Adrenal gland (tissue), 12 donors: ENCODE measurements around the gene PLOD2. TPM values are rescaled to one million over a fixed set of nuclear protein-coding genes. Genes with fewer than 3 reads are reported as not detected.

Source experiments
- DNase-seq, 7 donors: peaks; one replicate each; pipeline ENCODE4 v3.0.0-alpha.2; 2019 to 2020
- H3K27ac ChIP-seq, 5 donors: fragments of 200-600 bp; sonication (generic) in 4 of 5; 1 replicate in 3 of 5; 2 replicates in 2 of 5; pipeline versions ENCODE4 v1.5.1 to v1.8.0; 2016 to 2020; ENCODE audit warnings: mild to moderate bottlenecking in 1 of 5
- H3K27me3 ChIP-seq: fragments of 200-600 bp; 2 replicates; pipeline ENCODE4 v1.8.0; 2021
- H3K36me3 ChIP-seq, 2 donors: fragments of 200-600 bp; replicated peaks in 1 of 2; 1 replicate in 1 of 2; 2 replicates in 1 of 2; pipeline versions ENCODE4 v1.5.1 to v1.8.0; 2018 to 2022
- H3K4me1 ChIP-seq, 2 donors: fragments of 200-600 bp; replicated peaks in 1 of 2; 1 replicate in 1 of 2; 2 replicates in 1 of 2; pipeline versions ENCODE4 v1.5.1 to v1.8.0; 2018 to 2021
- H3K4me3 ChIP-seq, 4 donors: fragments of 200-600 bp; sonication (generic) in 3 of 4; one replicate each; pipeline ENCODE4 v1.5.1; 2016 to 2018
- H3K9me3 ChIP-seq, 3 donors: fragments of 200-600 bp; sonication (generic) in 1 of 3; replicated peaks in 1 of 3; 1 replicate in 2 of 3; 2 replicates in 1 of 3; pipeline versions ENCODE4 v1.5.1 to v1.8.0; 2016 to 2021
- POLR2A ChIP-seq, 2 donors: fragments of 450-650 bp; IDR thresholded peaks; one replicate each; pipeline ENCODE4 v1.6.1; 2017; ENCODE audit warnings: antibody characterized with exemption in 2 of 2, mild to moderate bottlenecking in 2 of 2, moderate library complexity in 1 of 2
- WGBS, 4 donors: extraction: QIAGEN DNeasy Blood & Tissue Kit in 2 of 4; methylation state at CpG; one replicate each; pipeline versions ENCODE4 v1.1.5 to v1.1.7; 2013 to 2017; 5-methylcytosine and 5-hydroxymethylcytosine counted together
- intact Hi-C, 2 donors: fragments of 100-400 bp; cut with DNase I; formaldehyde crosslinking; loops; one replicate each; pipeline versions ENCODE4 v1.14.1 to v1.15.0; 2022 to 2023
- polyA plus RNA-seq, 3 donors: library from polyadenylated mRNA; stranded (reverse); fragments of 200-250 nt in 2 of 3; fragments of 350-450 nt in 1 of 3; fragmentation: Illumina TruSeq in 1 of 3; extraction: RNeasy Lipid Tissue Mini Kit (QIAGEN cat#74804) in 1 of 3; gene quantifications; one replicate each; pipeline ENCODE4 v1.2.3, GENCODE V29; 2013 to 2014
- total RNA-seq, 9 donors: library from RNA; depleted of rRNA in 4 of 9; stranded (reverse); fragments of >200 nt in 4 of 9; fragments of 120-200 nt in 1 of 9; fragmentation: NEBNext Ultra II Directional in 1 of 9; extraction: Animal tissue kit (Norgen Biotek cat#: 25700) in 1 of 9; gene quantifications; one replicate each; pipeline versions ENCODE4 v1.1.0 to v1.2.4, GENCODE V29; 2013 to 2023
- TF ChIP-seq, protein P1 (sequence below), 6 experiments: fragments of 450-650 bp in 4 of 6; fragments of 200-600 bp in 2 of 6; sonication (generic) in 1 of 6; IDR thresholded peaks; 1 replicate in 5 of 6; 2 replicates in 1 of 6; pipeline versions ENCODE4 v1.5.1 to v1.8.0; 2016 to 2021; ENCODE audit warnings: antibody characterized with exemption in 6 of 6, mild to moderate bottlenecking in 2 of 6, moderate library complexity in 1 of 6
- donor health status: healthy with polysubstance abuse.
- donor health status: Bipolar disorder and iron deficiency.
- donor health status: DM: yes; HTN: yes; CAD: no.
- donor health status: DM: no; HTN: no; CAD: no.
- donor health status: DM: no; HTN: no; CAD: no.
- donor health status: DM: yes; HTN: yes; CAD: no.

Gene PLOD2
- total and polyA plus RNA-seq, 12 donors, result 23.1 to 79.0 (median 41.7) TPM

DNA sequence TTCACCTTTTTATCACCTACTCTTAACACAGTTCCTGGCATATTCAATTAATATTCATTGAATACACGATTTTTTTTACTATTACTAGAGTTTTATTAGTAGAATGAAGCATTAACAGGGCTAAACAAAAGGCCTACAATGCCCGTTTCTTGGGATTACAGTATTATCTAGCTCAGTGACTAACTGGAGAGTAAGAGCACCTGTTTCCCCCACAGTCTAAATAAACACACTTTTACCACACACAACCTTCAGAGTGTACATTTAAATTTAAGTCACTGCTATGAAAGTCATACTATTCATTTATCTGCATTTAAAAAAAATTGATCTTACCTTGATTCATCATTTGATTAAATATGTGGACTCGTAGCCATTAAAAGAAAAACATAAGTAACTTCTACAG, 74.8 kb downstream of the PLOD2 start:
- 73 to 88% (median 83%) methylated on average over 3 of the region's 3 CpGs for WGBS, 4 donors
- H3K36me3 ChIP-seq, result no peaks in the 10 kb centered on the region
- intact Hi-C loops, result no loop called here
- H3K4me3 ChIP-seq, result no peak overlapping the region
- H3K27ac ChIP-seq, result no peak overlapping the region
- no peak for DNase-seq
- H3K9me3 ChIP-seq, result no peaks in the 10 kb centered on the region
- TF ChIP-seq, protein P1, sequence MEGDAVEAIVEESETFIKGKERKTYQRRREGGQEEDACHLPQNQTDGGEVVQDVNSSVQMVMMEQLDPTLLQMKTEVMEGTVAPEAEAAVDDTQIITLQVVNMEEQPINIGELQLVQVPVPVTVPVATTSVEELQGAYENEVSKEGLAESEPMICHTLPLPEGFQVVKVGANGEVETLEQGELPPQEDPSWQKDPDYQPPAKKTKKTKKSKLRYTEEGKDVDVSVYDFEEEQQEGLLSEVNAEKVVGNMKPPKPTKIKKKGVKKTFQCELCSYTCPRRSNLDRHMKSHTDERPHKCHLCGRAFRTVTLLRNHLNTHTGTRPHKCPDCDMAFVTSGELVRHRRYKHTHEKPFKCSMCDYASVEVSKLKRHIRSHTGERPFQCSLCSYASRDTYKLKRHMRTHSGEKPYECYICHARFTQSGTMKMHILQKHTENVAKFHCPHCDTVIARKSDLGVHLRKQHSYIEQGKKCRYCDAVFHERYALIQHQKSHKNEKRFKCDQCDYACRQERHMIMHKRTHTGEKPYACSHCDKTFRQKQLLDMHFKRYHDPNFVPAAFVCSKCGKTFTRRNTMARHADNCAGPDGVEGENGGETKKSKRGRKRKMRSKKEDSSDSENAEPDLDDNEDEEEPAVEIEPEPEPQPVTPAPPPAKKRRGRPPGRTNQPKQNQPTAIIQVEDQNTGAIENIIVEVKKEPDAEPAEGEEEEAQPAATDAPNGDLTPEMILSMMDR (IDR thresholded peaks at IDR 0.05), result no peak
- TF ChIP-seq POLR2A (IDR thresholded peaks at IDR 0.05), result no peak
- H3K27me3 ChIP-seq, result no peaks in the 10 kb centered on the region
- no peaks in the 10 kb centered on the region for H3K4me1 ChIP-seq

DNA sequence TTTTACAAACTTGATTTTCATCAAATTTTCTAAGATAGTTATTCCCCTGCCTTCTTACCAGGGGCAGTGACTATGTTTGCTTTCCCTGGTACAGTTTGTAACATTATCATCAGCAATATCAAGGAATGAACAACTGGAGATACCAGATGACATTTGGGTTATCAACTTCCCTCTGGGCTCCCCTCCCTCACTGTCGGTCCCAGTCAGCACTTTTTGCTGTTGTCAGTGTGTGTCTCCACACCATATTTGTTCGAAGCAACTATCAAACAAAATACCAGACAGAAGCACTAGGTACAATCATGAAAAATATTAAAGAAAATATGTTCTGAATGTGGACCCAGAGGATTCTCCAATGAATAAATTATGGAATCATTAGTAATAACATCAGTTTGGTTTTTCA, 75.3 kb downstream of the PLOD2 start:
- Histone ChIP-seq H3K27me3 (no peaks in the 10 kb centered on the region), H3K27ac (no peak overlapping the region), H3K4me3 (no peak overlapping the region), H3K36me3 (no peaks in the 10 kb centered on the region), H3K9me3 (no peaks in the 10 kb centered on the region), H3K4me1 (no peaks in the 10 kb centered on the region)
- DNase-seq, result no peak
- intact Hi-C loops, result no loop called here
- TF ChIP-seq POLR2A (IDR thresholded peaks at IDR 0.05), result no peak
- TF ChIP-seq, protein P1 (IDR thresholded peaks at IDR 0.05), result no peak
- 60 to 91% (median 80%) methylated on average over 2 of the region's 2 CpGs for WGBS, 4 donors

DNA sequence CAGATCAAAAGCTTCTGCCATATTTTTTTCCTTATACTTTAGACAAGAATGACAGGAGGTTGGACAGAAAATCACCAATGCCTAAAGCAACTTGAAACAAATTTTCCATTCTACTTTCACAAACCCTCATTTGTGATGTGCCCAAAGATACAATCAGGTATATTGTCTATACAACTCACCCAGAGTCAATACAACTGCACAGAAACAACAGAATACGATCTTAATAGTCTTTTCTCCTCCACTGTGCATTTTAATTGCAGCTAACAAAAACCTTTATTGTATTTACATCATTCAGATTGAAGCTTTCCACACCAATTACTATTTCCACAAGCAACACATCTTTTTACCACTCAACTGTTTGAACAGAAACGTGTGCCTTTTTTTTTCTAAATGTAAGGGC, 80.4 kb downstream of the PLOD2 start:
- H3K27me3 ChIP-seq, result no peaks in the 10 kb centered on the region
- peaks cover 0 to 6% of the 10 kb centered on the region in 2 donors for H3K4me1 ChIP-seq
- DNase-seq, result no peak
- no peaks in the 10 kb centered on the region for H3K9me3 ChIP-seq
- no peak for TF ChIP-seq POLR2A (IDR thresholded peaks at IDR 0.05)
- TF ChIP-seq, protein P1 (IDR thresholded peaks at IDR 0.05), result no peak
- H3K36me3 ChIP-seq, result no peaks in the 10 kb centered on the region
- WGBS, 4 donors, result 79 to 83% (median 80%) methylated on average over 2 of the region's 2 CpGs
- no peak overlapping the region for H3K4me3 ChIP-seq
- H3K27ac ChIP-seq, result no peak overlapping the region
- intact Hi-C loops, result no loop called here

DNA sequence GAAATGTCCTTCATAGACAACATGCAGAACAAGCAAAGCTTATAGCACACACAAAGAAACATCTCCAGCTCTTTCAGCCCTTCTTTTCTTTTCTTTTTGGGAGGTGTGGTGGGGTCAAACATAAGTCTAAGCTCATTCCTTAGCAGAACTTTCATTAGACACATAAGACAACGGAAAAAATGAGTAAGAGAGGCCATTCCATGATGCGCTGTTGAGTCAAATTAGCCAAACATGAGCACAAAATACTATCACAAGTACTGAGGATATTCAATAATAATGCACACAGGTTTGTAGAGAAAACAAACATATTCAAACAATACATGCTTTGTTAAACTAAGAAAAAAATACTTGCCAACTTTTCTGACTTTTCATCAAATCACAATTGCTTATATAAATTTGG, 83.0 kb downstream of the PLOD2 start:
- H3K4me3 ChIP-seq, result no peak overlapping the region
- H3K9me3 ChIP-seq, result no peaks in the 10 kb centered on the region
- no peaks in the 10 kb centered on the region for H3K27me3 ChIP-seq
- no peak overlapping the region for H3K27ac ChIP-seq
- no peaks in the 10 kb centered on the region for H3K36me3 ChIP-seq
- WGBS, 4 donors, result 94 to 97% (median 95%) methylated on average over 2 of the region's 2 CpGs
- intact Hi-C loops, result no loop called here
- H3K4me1 ChIP-seq, result peaks cover 0 to 10% of the 10 kb centered on the region in 2 donors
- DNase-seq, result no peak
- TF ChIP-seq POLR2A (IDR thresholded peaks at IDR 0.05), result no peak
- TF ChIP-seq, protein P1 (IDR thresholded peaks at IDR 0.05), result no peak
